SU-DHL-6 (cell line): Measurements from ENCODE around the gene DNAJC13.

Source experiments
- CTCF ChIP-seq: fragments of 200-600 bp; sonication (generic); IDR thresholded peaks from one replicate; pipeline ENCODE4 v1.5.1; 2017; ENCODE audit warnings: antibody characterized with exemption, mild to moderate bottlenecking, low read length, moderate library complexity; ENCODE audit not compliant: insufficient read depth, poor library complexity, severe bottlenecking
- EZH2phosphoT487 ChIP-seq: fragments of 200-600 bp; sonication (generic), shearing (Covaris generic); conservative IDR thresholded peaks from 2 replicates; pipeline ENCODE4 v1.6.1; 2018; ENCODE audit warnings: mild to moderate bottlenecking, antibody characterized with exemption, low read length, moderate library complexity, mixed read lengths

DNA sequence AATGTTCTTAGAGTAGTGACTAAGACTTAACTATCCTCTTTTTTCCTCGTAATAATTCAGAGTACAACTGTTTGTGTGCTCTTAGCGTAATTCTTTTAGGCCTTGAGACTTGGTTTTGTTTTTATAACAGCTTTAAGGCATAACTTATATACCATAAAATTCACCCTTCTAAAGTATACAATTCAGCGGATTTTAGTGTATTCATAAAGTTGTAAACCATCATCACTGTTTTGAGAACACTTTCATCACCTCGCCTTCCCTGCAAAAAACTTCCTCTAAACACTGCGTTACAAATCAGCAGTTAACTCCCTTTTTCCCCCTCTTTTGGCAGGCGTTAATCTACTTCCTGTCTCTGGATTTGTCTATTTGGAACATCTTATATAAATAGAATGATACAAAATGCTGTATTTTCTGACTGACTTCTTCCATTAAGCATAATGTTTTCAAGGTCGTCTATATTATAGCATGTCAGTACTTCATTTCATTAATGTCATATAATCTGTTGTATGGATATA is 18.7 kb downstream of the DNAJC13 start:
- TF ChIP-seq EZH2phosphoT487 (no peak), CTCF (no peak)
